MM.1S (cell line): ENCODE data around the gene KBTBD13.

Experiments used
- DNase-seq: peaks from one replicate; pipeline ENCODE4 v3.0.0-alpha.2; 2015
- H2AFZ ChIP-seq: fragments of 300-600 bp; sonication (generic); 2 replicates; pipeline ENCODE4 v1.6.0; 2016; ENCODE audit warnings: antibody characterized with exemption, low read length
- H3F3A ChIP-seq: fragments of 300-600 bp; sonication (generic); 2 replicates; pipeline ENCODE4 v1.6.1; 2016; ENCODE audit warnings: mild to moderate bottlenecking, antibody characterized with exemption, low read length, moderate library complexity, mixed read lengths; ENCODE audit not compliant: insufficient read depth
- H3K27ac ChIP-seq: fragments of 300-600 bp; sonication (generic); 2 replicates; pipeline ENCODE4 v1.5.1; 2016; ENCODE audit warnings: mild to moderate bottlenecking, low read length
- H3K27me3 ChIP-seq: fragments of 300-600 bp; sonication (generic); replicated peaks from 2 replicates; pipeline ENCODE4 v1.6.0; 2016; ENCODE audit warnings: low read length; ENCODE audit not compliant: insufficient read depth
- H3K36me3 ChIP-seq: fragments of 300-600 bp; sonication (generic); replicated peaks from 2 replicates; pipeline ENCODE4 v1.6.1; 2016; ENCODE audit warnings: mild to moderate bottlenecking, low read length, mixed read lengths; ENCODE audit not compliant: insufficient read depth
- H3K4me1 ChIP-seq: fragments of 300-600 bp; sonication (generic); 2 replicates; pipeline ENCODE4 v1.6.1; 2016; ENCODE audit warnings: low read length, mixed read lengths
- H3K4me2 ChIP-seq: fragments of 300-600 bp; sonication (generic); 2 replicates; pipeline ENCODE4 v1.6.0; 2016; ENCODE audit warnings: low read depth, low read length
- H3K4me3 ChIP-seq: fragments of 300-600 bp; sonication (generic); 2 replicates; pipeline ENCODE4 v1.5.1; 2016; ENCODE audit warnings: low read length, mixed read lengths
- H3K79me2 ChIP-seq: fragments of 300-600 bp; sonication (generic); 2 replicates; pipeline ENCODE4 v1.6.1; 2016; ENCODE audit warnings: mixed run types, low read length, mixed read lengths
- H3K9ac ChIP-seq: fragments of 300-600 bp; sonication (generic); 2 replicates; pipeline ENCODE4 v1.6.1; 2016; ENCODE audit warnings: low read length, mixed read lengths
- H3K9me2 ChIP-seq: fragments of 300-600 bp; sonication (generic); replicated peaks from 2 replicates; pipeline ENCODE4 v1.6.1; 2016; ENCODE audit warnings: mild to moderate bottlenecking, low read length, mixed read lengths; ENCODE audit not compliant: insufficient read depth
- H3K9me3 ChIP-seq: fragments of 300-600 bp; sonication (generic); replicated peaks from 2 replicates; pipeline ENCODE4 v1.6.1; 2016; ENCODE audit warnings: mild to moderate bottlenecking, low read length, mixed read lengths; ENCODE audit not compliant: insufficient read depth
- H4K20me1 ChIP-seq: fragments of 300-600 bp; sonication (generic); 2 replicates; pipeline ENCODE4 v1.6.1; 2016; ENCODE audit warnings: mild to moderate bottlenecking, low read length, moderate library complexity, mixed read lengths; ENCODE audit not compliant: insufficient read depth
- CTCF ChIP-seq: fragments of 300-600 bp; sonication (generic); IDR thresholded peaks from 2 replicates; pipeline ENCODE4 v1.5.1; 2016; ENCODE audit warnings: antibody characterized with exemption, low read length, mixed read lengths
- EZH2 ChIP-seq: fragments of 300-600 bp; sonication (generic); optimal IDR thresholded peaks from 2 replicates; pipeline ENCODE3; 2017; ENCODE audit warnings: low read depth, mild to moderate bottlenecking, antibody characterized with exemption, low read length, mixed read lengths
- EZH2phosphoT487 ChIP-seq: fragments of 300-600 bp; sonication (generic); IDR thresholded peaks from 2 replicates; pipeline ENCODE4 v1.6.1; 2018; ENCODE audit warnings: antibody characterized with exemption, low read length

Gene KBTBD13

GRCh38 chr15:65028338-65028737, 48.2 kb upstream of the KBTBD13 start:
- H3K27ac ChIP-seq, result no peak overlapping the region
- H3K9ac ChIP-seq, result peak overlapping the region; percentile 75; the same call in 1 of the 2 replicates
- H3K36me3 ChIP-seq, result no peaks in the 10 kb centered on the region
- H3K4me1 ChIP-seq, result 0 out of 2 replicates have a peak, but pooled peaks cover 10% of the 10 kb centered on the region
- peak overlapping the region; percentile 78 for H3K4me2 ChIP-seq
- H3K79me2 ChIP-seq, result peaks cover 17% of the 10 kb centered on the region
- H2AFZ ChIP-seq, result no peak overlapping the region
- H3K9me3 ChIP-seq, result no peaks in the 10 kb centered on the region
- no peaks in the 10 kb centered on the region for H3K27me3 ChIP-seq
- DNase-seq, result no peak
- TF ChIP-seq CTCF (no peak), EZH2phosphoT487 (no peak), EZH2 (no peak)
- no peaks in the 10 kb centered on the region for H3K9me2 ChIP-seq
- H4K20me1 ChIP-seq, result no peaks in the 10 kb centered on the region
- peak overlapping the region; percentile 87 for H3K4me3 ChIP-seq
- H3F3A ChIP-seq, result no peaks in the 10 kb centered on the region

GRCh38 chr15:65028921-65029735, 47.4 kb upstream of the KBTBD13 start, which contains the start of gene MTFMT:
Gene MTFMT, minus strand, starts transcription at chr15:65029639. Its CDS starts 26 bp downstream, at chr15:65029613.
- no peak within 1 kb of the TSS for H3K27ac ChIP-seq
- H3K9me3 ChIP-seq, result no peaks in the 10 kb centered on the region
- peak within 1 kb of the TSS; percentile 78 for H3K4me2 ChIP-seq
- no peaks in the 10 kb centered on the region for H4K20me1 ChIP-seq
- no peaks in the 10 kb centered on the region for H3F3A ChIP-seq
- no peaks in the 10 kb centered on the region for H3K27me3 ChIP-seq
- H3K4me3 ChIP-seq, result peak within 1 kb of the TSS; percentile 87
- peaks cover 17% of the 10 kb centered on the region for H3K79me2 ChIP-seq
- TF ChIP-seq CTCF (peak; percentile 15; the same call in 1 of the 2 replicates), EZH2phosphoT487 (no peak), EZH2 (no peak)
- peak; percentile 88 for DNase-seq
- H3K9ac ChIP-seq, result peak within 1 kb of the TSS; percentile 75
- H3K4me1 ChIP-seq, result 0 out of 2 replicates have a peak, but pooled peaks cover 12% of the 10 kb centered on the region
- H2AFZ ChIP-seq, result peak within 1 kb of the TSS; percentile 81
- no peaks in the 10 kb centered on the region for H3K36me3 ChIP-seq
- no peaks in the 10 kb centered on the region for H3K9me2 ChIP-seq

- Histone ChIP-seq H3K27ac (no peak overlapping the region), H3K4me1 (0 out of 2 replicates have a peak, but pooled peaks cover 12% of the 10 kb centered on the region), H3K27me3 (no peaks in the 10 kb centered on the region), H3K9me2 (no peaks in the 10 kb centered on the region), H3K9me3 (no peaks in the 10 kb centered on the region), H3K4me3 (peak overlapping the region; percentile 87; the same call in 1 of the 2 replicates), H3F3A (no peaks in the 10 kb centered on the region), H3K79me2 (peaks cover 17% of the 10 kb centered on the region), H4K20me1 (no peaks in the 10 kb centered on the region), H2AFZ (no peak overlapping the region), H3K36me3 (no peaks in the 10 kb centered on the region), H3K9ac (no peak overlapping the region), H3K4me2 (no peak overlapping the region)
- no peak for TF ChIP-seq CTCF
- TF ChIP-seq EZH2, result no peak
- no peak for TF ChIP-seq EZH2phosphoT487
- DNase-seq, result no peak
These were observed 46.8 kb upstream of the KBTBD13 start for GRCh38 chr15:65029736-65030208.
